Measurements from ENCODE around the gene MYO5C. TPM values are rescaled to one million over a fixed set of nuclear protein-coding genes. Genes with fewer than 3 reads are reported as not detected.

The MYO5C gene
- total and polyA plus RNA-seq, 10 of the 15 experiments (the other 5 are each of a cell fraction or from before 2014, with no cell fraction given): 0.29 to 1.3 (median 0.75) TPM

DNA sequence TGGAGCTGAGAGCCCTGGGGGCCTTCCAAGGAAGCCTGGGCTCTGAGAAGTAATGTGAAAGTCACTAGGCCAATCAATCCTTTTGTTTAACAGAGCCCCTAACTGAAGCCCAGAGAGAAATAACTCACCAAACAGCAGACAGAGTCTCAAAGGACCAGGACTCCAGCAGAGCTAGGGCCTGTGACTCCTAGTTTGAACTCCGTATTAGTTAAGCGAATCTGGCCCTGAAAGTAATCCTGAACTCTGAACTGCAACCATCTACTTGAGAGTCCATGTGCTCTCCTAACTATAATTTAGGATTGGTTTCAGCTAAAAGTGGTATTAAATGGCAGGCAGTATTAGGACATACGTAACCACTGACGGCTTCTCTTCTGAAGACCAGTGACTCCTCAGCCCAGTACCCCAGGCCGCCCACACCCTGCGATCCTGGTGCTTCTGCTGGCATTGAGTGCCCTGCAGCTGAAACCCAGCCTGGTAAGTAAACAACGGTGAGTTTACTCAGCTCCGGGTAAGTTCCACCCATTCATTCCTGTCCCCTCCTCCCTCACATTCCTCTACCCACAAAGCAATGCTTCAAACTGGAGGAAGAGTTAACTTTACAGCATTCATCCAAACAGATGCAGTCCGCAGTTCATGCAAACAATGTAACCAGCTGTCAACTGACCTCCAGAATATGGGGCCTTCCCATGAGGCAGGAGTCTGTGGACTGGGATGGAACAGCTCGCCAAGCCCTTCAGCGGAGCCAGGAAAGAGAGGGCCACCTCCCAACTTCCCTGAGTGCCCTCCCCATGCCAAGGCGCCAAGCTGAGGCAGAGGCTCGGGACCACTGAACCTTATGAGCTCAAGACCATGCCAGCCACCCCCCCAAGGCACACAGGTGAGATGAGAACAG, 7.3 kb downstream of the MYO5C start:
- ATAC-seq (no peak), DNase-seq (ENCODE audit: low read depth, low spot score) (no peak), FAIRE-seq (no peak)
- no peaks in the 10 kb centered on the region for H4K20me1 ChIP-seq (ENCODE audit: control insufficient read depth, insufficient read depth)
- ChIA-PET SMC1A (ENCODE audit: uncharacterized antibody, unreplicated experiment) (interaction anchor here (1.6 kb wide), 1 partner anchor 31 kb away, joined by 5 read pairs; no protein-coding TSS in a partner anchor), CTCF (interaction anchor here (1.4 kb wide), 1 partner anchor 447 kb away, joined by 5 read pairs; no protein-coding TSS in a partner anchor), POLR2A (no interaction called here), RAD21 (ENCODE audit: unreplicated experiment) (interaction anchor here (1.0 kb wide), 1 partner anchor 26 kb away, joined by 4 read pairs; no protein-coding TSS in a partner anchor)
- no peak overlapping the region for H3K4me2 ChIP-seq (ENCODE audit: control insufficient read depth, insufficient read depth)
- no peak overlapping the region for H3K27ac ChIP-seq (ENCODE audit: control insufficient read depth, insufficient read depth)
- no peak overlapping the region for H3K4me3 ChIP-seq
- no peak overlapping the region for H3K9ac ChIP-seq (ENCODE audit: control insufficient read depth, insufficient read depth, low read length)
- 94% methylated on average over 13 of the region's 13 CpGs for WGBS (ENCODE audit: insufficient coverage, insufficient replicate concordance, low lambda C conversion rate, missing lambda C conversion rate)
- H2AFZ ChIP-seq (ENCODE audit: control insufficient read depth, low read depth, low read length): no peak overlapping the region
- H3K4me1 ChIP-seq (ENCODE audit: control insufficient read depth, insufficient read depth, low read length): peaks cover 15% of the 10 kb centered on the region
- TF ChIP-seq PAX5 (IDR thresholded peaks at IDR 0.05; ENCODE audit: borderline replicate concordance, low read depth, low read length) (no peak), ZNF207 (IDR thresholded peaks at IDR 0.05; ENCODE audit: borderline replicate concordance) (no peak)
- TF ChIP-seq, protein P1, sequence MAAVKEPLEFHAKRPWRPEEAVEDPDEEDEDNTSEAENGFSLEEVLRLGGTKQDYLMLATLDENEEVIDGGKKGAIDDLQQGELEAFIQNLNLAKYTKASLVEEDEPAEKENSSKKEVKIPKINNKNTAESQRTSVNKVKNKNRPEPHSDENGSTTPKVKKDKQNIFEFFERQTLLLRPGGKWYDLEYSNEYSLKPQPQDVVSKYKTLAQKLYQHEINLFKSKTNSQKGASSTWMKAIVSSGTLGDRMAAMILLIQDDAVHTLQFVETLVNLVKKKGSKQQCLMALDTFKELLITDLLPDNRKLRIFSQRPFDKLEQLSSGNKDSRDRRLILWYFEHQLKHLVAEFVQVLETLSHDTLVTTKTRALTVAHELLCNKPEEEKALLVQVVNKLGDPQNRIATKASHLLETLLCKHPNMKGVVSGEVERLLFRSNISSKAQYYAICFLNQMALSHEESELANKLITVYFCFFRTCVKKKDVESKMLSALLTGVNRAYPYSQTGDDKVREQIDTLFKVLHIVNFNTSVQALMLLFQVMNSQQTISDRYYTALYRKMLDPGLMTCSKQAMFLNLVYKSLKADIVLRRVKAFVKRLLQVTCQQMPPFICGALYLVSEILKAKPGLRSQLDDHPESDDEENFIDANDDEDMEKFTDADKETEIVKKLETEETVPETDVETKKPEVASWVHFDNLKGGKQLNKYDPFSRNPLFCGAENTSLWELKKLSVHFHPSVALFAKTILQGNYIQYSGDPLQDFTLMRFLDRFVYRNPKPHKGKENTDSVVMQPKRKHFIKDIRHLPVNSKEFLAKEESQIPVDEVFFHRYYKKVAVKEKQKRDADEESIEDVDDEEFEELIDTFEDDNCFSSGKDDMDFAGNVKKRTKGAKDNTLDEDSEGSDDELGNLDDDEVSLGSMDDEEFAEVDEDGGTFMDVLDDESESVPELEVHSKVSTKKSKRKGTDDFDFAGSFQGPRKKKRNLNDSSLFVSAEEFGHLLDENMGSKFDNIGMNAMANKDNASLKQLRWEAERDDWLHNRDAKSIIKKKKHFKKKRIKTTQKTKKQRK (IDR thresholded peaks at IDR 0.05; ENCODE audit: low read depth, low read length): no peak
- TF ChIP-seq, protein P2, sequence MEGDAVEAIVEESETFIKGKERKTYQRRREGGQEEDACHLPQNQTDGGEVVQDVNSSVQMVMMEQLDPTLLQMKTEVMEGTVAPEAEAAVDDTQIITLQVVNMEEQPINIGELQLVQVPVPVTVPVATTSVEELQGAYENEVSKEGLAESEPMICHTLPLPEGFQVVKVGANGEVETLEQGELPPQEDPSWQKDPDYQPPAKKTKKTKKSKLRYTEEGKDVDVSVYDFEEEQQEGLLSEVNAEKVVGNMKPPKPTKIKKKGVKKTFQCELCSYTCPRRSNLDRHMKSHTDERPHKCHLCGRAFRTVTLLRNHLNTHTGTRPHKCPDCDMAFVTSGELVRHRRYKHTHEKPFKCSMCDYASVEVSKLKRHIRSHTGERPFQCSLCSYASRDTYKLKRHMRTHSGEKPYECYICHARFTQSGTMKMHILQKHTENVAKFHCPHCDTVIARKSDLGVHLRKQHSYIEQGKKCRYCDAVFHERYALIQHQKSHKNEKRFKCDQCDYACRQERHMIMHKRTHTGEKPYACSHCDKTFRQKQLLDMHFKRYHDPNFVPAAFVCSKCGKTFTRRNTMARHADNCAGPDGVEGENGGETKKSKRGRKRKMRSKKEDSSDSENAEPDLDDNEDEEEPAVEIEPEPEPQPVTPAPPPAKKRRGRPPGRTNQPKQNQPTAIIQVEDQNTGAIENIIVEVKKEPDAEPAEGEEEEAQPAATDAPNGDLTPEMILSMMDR (IDR thresholded peaks at IDR 0.05 in 2 of 3, conservative IDR thresholded peaks at IDR 0.05 in 1 of 3; ENCODE audit: control insufficient read depth in 2 of 3, extremely low read depth in 1 of 3, insufficient read depth in 1 of 3, low read depth in 3 of 3, low read length in 3 of 3): no peak
- H3K36me3 ChIP-seq (ENCODE audit: control insufficient read depth in 2 of 2, insufficient read depth in 2 of 2, low read length in 1 of 2): no peaks in the 10 kb centered on the region
- no peaks in the 10 kb centered on the region for H3K9me3 ChIP-seq (replicated peaks; ENCODE audit: control insufficient read depth, insufficient read depth, low read length)
- no TSS peak for BruUV-seq (replicated peaks)
- in situ Hi-C loops (cut with MboI) (no loop called here), intact Hi-C loops (cut with micrococcal nuclease; ENCODE audit: unreplicated experiment) (no loop called here)
- H3K79me2 ChIP-seq (ENCODE audit: control insufficient read depth, insufficient read depth, low read length): no peaks in the 10 kb centered on the region
- no peaks in the 10 kb centered on the region for H3K27me3 ChIP-seq (replicated peaks in 1 of 2; ENCODE audit: control insufficient read depth in 2 of 2, insufficient read depth in 2 of 2, low read length in 1 of 2)

All from GM12878 (cell line).